ENCODE measurements around the gene TICRR. TPM values are rescaled to one million over a fixed set of nuclear protein-coding genes. Genes with fewer than 3 reads are reported as not detected.

TICRR gene
- total and polyA plus RNA-seq, 2 of the 8 experiments (the other 6 are each of a cell fraction or from before 2014, with no cell fraction given), result 13.1 to 34.8 TPM

- Histone ChIP-seq H3K23ac (ENCODE audit: insufficient read length) (no peak overlapping the region), H3K79me1 (ENCODE audit: low read depth, low read length) (peaks cover 3% of the 10 kb centered on the region; the same call in 1 of the 2 replicates), H2BK20ac (ENCODE audit: low read length) (no peak overlapping the region), H3K56ac (replicated peaks; ENCODE audit: insufficient read length, low read depth, low read length) (no peak overlapping the region), H4K8ac (ENCODE audit: extremely low read depth, insufficient read depth, low read length) (peak overlapping the region; percentile 41; the same call in 1 of the 2 replicates), H3K9ac (replicated peaks in 1 of 4; ENCODE audit: extremely low read depth in 1 of 4, low read depth in 3 of 4, low read length in 3 of 4) (no peak overlapping the region), H2AK5ac (ENCODE audit: low read depth, low read length) (no peak overlapping the region), H3K4me2 (ENCODE audit: insufficient read depth in 1 of 2, low read depth in 2 of 2, low read length in 2 of 2) (no peak overlapping the region), H3K79me2 (ENCODE audit: control insufficient read depth in 1 of 2, insufficient read depth in 2 of 2, low read length in 2 of 2) (no peaks in the 10 kb centered on the region), H3K4ac (replicated peaks; ENCODE audit: insufficient read length, low read depth, low read length) (no peak overlapping the region), H3K27me3 (replicated peaks in 1 of 4; ENCODE audit: control insufficient read depth in 3 of 4, extremely low read depth in 1 of 4, insufficient read depth in 3 of 4, low read length in 3 of 4) (no peaks in the 10 kb centered on the region; a peak in 1 of 7 replicates), H4K91ac (replicated peaks; ENCODE audit: insufficient read length, low read length) (no peak overlapping the region), H3K14ac (ENCODE audit: insufficient read length) (no peak overlapping the region), H2BK5ac (ENCODE audit: low read depth, low read length) (no peak overlapping the region), H4K5ac (ENCODE audit: insufficient read length, low read depth, low read length) (no peak overlapping the region), H3K9me3 (ENCODE audit: insufficient read depth in 2 of 2, low read depth in 1 of 2, low read length in 1 of 2) (peaks cover 3 to 23% of the 10 kb centered on the region in 2 experiments; a peak in 3 of 4 replicates), H2BK120ac (replicated peaks; ENCODE audit: low read depth, low read length) (no peak overlapping the region), H2BK15ac (ENCODE audit: low read length) (no peak overlapping the region), H3K36me3 (ENCODE audit: control insufficient read depth in 2 of 4, insufficient read depth in 4 of 4, low read length in 3 of 4) (peaks cover 56 to 100% (median 90%) of the 10 kb centered on the region in 4 experiments), H3K23me2 (ENCODE audit: low read depth, low read length) (no peaks in the 10 kb centered on the region), H3K27ac (ENCODE audit: low read depth, low read length) (peak overlapping the region; percentile 42; the same call in 1 of the 2 replicates), H3K4me1 (replicated peaks in 1 of 4; ENCODE audit: control insufficient read depth in 3 of 4, insufficient read depth in 4 of 4, low read length in 3 of 4) (no peaks in the 10 kb centered on the region), H3K18ac (ENCODE audit: extremely low read depth, low read length) (no peak overlapping the region), H2BK12ac (ENCODE audit: low read depth, low read length) (no peak overlapping the region), H2AFZ (ENCODE audit: low read length) (no peak overlapping the region), H3K4me3 (ENCODE audit: extremely low read depth in 1 of 4, insufficient read depth in 2 of 4, low read depth in 3 of 4, low read length in 4 of 4) (no peak overlapping the region), H4K20me1 (replicated peaks in 1 of 2; ENCODE audit: control insufficient read depth in 1 of 2, insufficient read depth in 2 of 2, low read length in 2 of 2) (peaks cover 6 to 31% of the 10 kb centered on the region in 2 experiments)
- no peak for DNase-seq (ENCODE audit: low read depth in 1 of 2, low spot score in 2 of 2)
- FAIRE-seq, result no peak
- CTCF ChIA-PET (ENCODE audit: partially characterized antibody), result interaction anchor here (0.7 kb wide), 1 partner anchor 18 kb away, joined by 3 read pairs; no protein-coding TSS in a partner anchor
- 98% methylated on average over 13 of the region's 21 CpGs; no CpG with 5 or more reads in 1 of the 2 experiments for WGBS, 2 experiments (ENCODE audit: extremely low coverage in 1 of 2, insufficient coverage in 1 of 2, insufficient read length in 1 of 2, insufficient replicate concordance in 2 of 2, low coverage in 1 of 2, low lambda C conversion rate in 2 of 2, missing lambda C conversion rate in 1 of 2)
- no peak for TF ChIP-seq MAX (IDR thresholded peaks at IDR 0.05)
- TF ChIP-seq TAF7 (optimal IDR thresholded peaks at IDR 0.05; ENCODE audit: borderline replicate concordance, low read depth, low read length), result no peak
- no peak for TF ChIP-seq SP4 (IDR thresholded peaks at IDR 0.05; ENCODE audit: low read length)
- TF ChIP-seq JUND (IDR thresholded peaks at IDR 0.05; ENCODE audit: low read length), result no peak
- no peak for TF ChIP-seq SIRT6 (IDR thresholded peaks at IDR 0.05; ENCODE audit: low read length)
- TF ChIP-seq TBP (IDR thresholded peaks at IDR 0.05; ENCODE audit: low read depth, low read length), result no peak
- no peak for TF ChIP-seq BCL11A (IDR thresholded peaks at IDR 0.05; ENCODE audit: low read depth in 2 of 2, low read length in 2 of 2)
- TF ChIP-seq USF2 (IDR thresholded peaks at IDR 0.05; ENCODE audit: low read length), result no peak
- POLR2A ChIA-PET (ENCODE audit: partially characterized antibody), result interaction anchor here (1.0 kb wide), 1 partner anchor 13 kb away, joined by 4 read pairs; no protein-coding TSS in a partner anchor
These were observed 53.0 kb downstream of the TICRR start for GRCh38 chr15:89628301-89628700.
